Activated CD8-positive, alpha-beta memory T cell treated with anti-CD3 and anti-CD28 coated beads, Interleukin-2, amount 10 ng/mL, durations not matched to agents 7 days and 5 days (primary cell): ENCODE data around the gene PHPT1. TPM values are rescaled to one million over a fixed set of nuclear protein-coding genes. Genes with fewer than 3 reads are reported as not detected.
A peak's percentile ranks its signal among the peaks of the same experiment; 100 is the strongest.

ENCODE experiments used
- ATAC-seq: fragments of 150-1000 bp; cut with Tn5 transposase; one replicate; pipeline ENCODE4 v1.10.0; 2021; ENCODE audit warnings: moderate library complexity
- CTCF ChIA-PET: fragments of 350-600 bp; sonication (Branson Sonifier 250); formaldehyde crosslinking; loops from one replicate; lab custom pipeline; 2021; ENCODE audit warnings: antibody characterized with exemption; lab: Charles Lee
- DNase-seq: peaks from one replicate; pipeline ENCODE4 v3.0.0-alpha.2; 2020
- H3K27ac Mint-ChIP-seq: one replicate; pipeline ENCODE4 v1.8.0; 2021; ENCODE audit warnings: mild to moderate bottlenecking, mixed read lengths
- H3K27me3 Mint-ChIP-seq: one replicate; pipeline ENCODE4 v1.8.0; 2021; ENCODE audit warnings: mixed read lengths
- H3K36me3 Mint-ChIP-seq: one replicate; pipeline ENCODE4 v1.8.0; 2021; ENCODE audit warnings: mild to moderate bottlenecking, mixed read lengths
- H3K4me1 Mint-ChIP-seq: one replicate; pipeline ENCODE4 v1.8.0; 2021; ENCODE audit warnings: mixed read lengths
- H3K4me3 Mint-ChIP-seq: one replicate; pipeline ENCODE4 v1.8.0; 2021; ENCODE audit warnings: mild to moderate bottlenecking, moderate library complexity, mixed read lengths
- H3K9me3 Mint-ChIP-seq: one replicate; pipeline ENCODE4 v1.8.0; 2022; ENCODE audit warnings: low read depth, mixed read lengths
- microRNA-seq: library from miRNA; unstranded; fragments of <30 nt; microRNA quantifications from one replicate; pipeline ENCODE4 v1.2.0, GENCODE V29; 2022
- total RNA-seq, 2 experiments: library from RNA; stranded (reverse); gene quantifications; one replicate each; pipeline ENCODE4 v1.2.3, GENCODE V29; 2021

PHPT1 gene
- total RNA-seq, 2 experiments from 2014 or later: 96.8 to 116 TPM

- peak within 1 kb of the TSS; percentile 96 for H3K4me3 Mint-ChIP-seq
- peak; percentile 91 for ATAC-seq
- CTCF ChIA-PET: interaction anchor here (0.7 to 3.2 kb wide), 8 partner anchors 16 to 149 kb away, joined by 3 to 24 read pairs (median 5); partner anchors contain the start of genes AJM1, C8G and FBXW5
- peaks cover 12% of the 10 kb centered on the region for H3K36me3 Mint-ChIP-seq
- H3K9me3 Mint-ChIP-seq: no peaks in the 10 kb centered on the region
- H3K27me3 Mint-ChIP-seq: no peaks in the 10 kb centered on the region
- H3K27ac Mint-ChIP-seq: peak within 1 kb of the TSS; percentile 88
- H3K4me1 Mint-ChIP-seq: peaks cover 62% of the 10 kb centered on the region
- DNase-seq: peak; percentile 98
These were observed 36.9 kb downstream of the PHPT1 start, which contains the start of gene TRAF2 for GRCh38 chr9:136885950-136886578. Gene TRAF2, plus strand, starts transcription at chr9:136886516. Its CDS starts 12,225 bp downstream, at chr9:136898741.

- CTCF ChIA-PET: interaction anchor here (0.7 to 3.2 kb wide), 10 partner anchors 12 to 148 kb away, joined by 3 to 24 read pairs (median 5); partner anchors contain the start of genes AJM1, C8G and FBXW5
- H3K9me3 Mint-ChIP-seq: no peaks in the 10 kb centered on the region
- peak overlapping the region; percentile 88 for H3K27ac Mint-ChIP-seq
- H3K36me3 Mint-ChIP-seq: peaks cover 17% of the 10 kb centered on the region
- peak; percentile 31 for ATAC-seq
- DNase-seq: peak; percentile 65
- H3K27me3 Mint-ChIP-seq: no peaks in the 10 kb centered on the region
- H3K4me1 Mint-ChIP-seq: peaks cover 54% of the 10 kb centered on the region
- peak overlapping the region; percentile 96 for H3K4me3 Mint-ChIP-seq
These were observed 37.7 kb downstream of the PHPT1 start for GRCh38 chr9:136886610-136887597.

- CTCF ChIA-PET: interaction anchor here (0.6 to 1.9 kb wide), 3 partner anchors 11 to 187 kb away, joined by 3 to 11 read pairs (median 4); partner anchors contain the start of gene AJM1
- H3K4me3 Mint-ChIP-seq: peak overlapping the region; percentile 18
- peak overlapping the region; percentile 8 for H3K27ac Mint-ChIP-seq
- peaks cover 44% of the 10 kb centered on the region for H3K4me1 Mint-ChIP-seq
- DNase-seq (no peak), ATAC-seq (no peak)
- H3K36me3 Mint-ChIP-seq: peaks cover 22% of the 10 kb centered on the region
- H3K27me3 Mint-ChIP-seq: no peaks in the 10 kb centered on the region
- H3K9me3 Mint-ChIP-seq: no peaks in the 10 kb centered on the region
These were observed 39.2 kb downstream of the PHPT1 start for GRCh38 chr9:136888454-136888853.

GRCh38 chr9:136889858-136890257, 40.6 kb downstream of the PHPT1 start:
- H3K4me3 Mint-ChIP-seq: no peak overlapping the region
- H3K4me1 Mint-ChIP-seq: peaks cover 38% of the 10 kb centered on the region
- DNase-seq: no peak
- H3K27ac Mint-ChIP-seq: no peak overlapping the region
- H3K36me3 Mint-ChIP-seq: peaks cover 22% of the 10 kb centered on the region
- H3K27me3 Mint-ChIP-seq: no peaks in the 10 kb centered on the region
- no peaks in the 10 kb centered on the region for H3K9me3 Mint-ChIP-seq
- ATAC-seq: no peak
- CTCF ChIA-PET: no interaction called here

- no peak overlapping the region for H3K27ac Mint-ChIP-seq
- CTCF ChIA-PET: no interaction called here
- no peaks in the 10 kb centered on the region for H3K9me3 Mint-ChIP-seq
- ATAC-seq (no peak), DNase-seq (no peak)
- H3K36me3 Mint-ChIP-seq: peaks cover 26% of the 10 kb centered on the region
- H3K4me3 Mint-ChIP-seq: no peak overlapping the region
- H3K4me1 Mint-ChIP-seq: peaks cover 36% of the 10 kb centered on the region
- no peaks in the 10 kb centered on the region for H3K27me3 Mint-ChIP-seq
These were observed 41.5 kb downstream of the PHPT1 start for GRCh38 chr9:136890661-136891060.

GRCh38 chr9:136896027-136896426, 46.8 kb downstream of the PHPT1 start:
- no peak for ATAC-seq
- CTCF ChIA-PET: no interaction called here
- H3K4me3 Mint-ChIP-seq: no peak overlapping the region
- H3K27ac Mint-ChIP-seq: peak overlapping the region; percentile 56
- H3K36me3 Mint-ChIP-seq: peaks cover 29% of the 10 kb centered on the region
- H3K27me3 Mint-ChIP-seq: no peaks in the 10 kb centered on the region
- H3K4me1 Mint-ChIP-seq: peaks cover 29% of the 10 kb centered on the region
- DNase-seq: no peak
- H3K9me3 Mint-ChIP-seq: no peaks in the 10 kb centered on the region

- no peak for DNase-seq
- peak overlapping the region; percentile 36 for H3K27ac Mint-ChIP-seq
These were observed 49.4 kb downstream of the PHPT1 start for GRCh38 chr9:136898483-136899100.

GRCh38 chr9:136899196-136899595, 50.0 kb downstream of the PHPT1 start:
- Mint-ChIP-seq H3K36me3 (peaks cover 39% of the 10 kb centered on the region), H3K27ac (peak overlapping the region; percentile 76), H3K4me3 (no peak overlapping the region), H3K27me3 (no peaks in the 10 kb centered on the region), H3K4me1 (peaks cover 53% of the 10 kb centered on the region), H3K9me3 (no peaks in the 10 kb centered on the region)
- DNase-seq (no peak), ATAC-seq (no peak)
- CTCF ChIA-PET: interaction anchor here (0.9 kb wide), 2 partner anchors 12 to 136 kb away, joined by 4 read pairs; no protein-coding TSS in a partner anchor

More at GRCh38 chr9:136898483-136899100, 49.4 kb downstream of the PHPT1 start:
- Mint-ChIP-seq H3K9me3 (no peaks in the 10 kb centered on the region), H3K4me1 (peaks cover 51% of the 10 kb centered on the region), H3K36me3 (peaks cover 36% of the 10 kb centered on the region), H3K27me3 (no peaks in the 10 kb centered on the region), H3K4me3 (no peak overlapping the region)
- CTCF ChIA-PET: interaction anchor here (0.9 kb wide), 1 partner anchor 137 kb away, joined by 4 read pairs; no protein-coding TSS in a partner anchor
- no peak for ATAC-seq

GRCh38 chr9:136900556-136900955, 51.3 kb downstream of the PHPT1 start:
- CTCF ChIA-PET: interaction anchor here (0.8 to 2.0 kb wide), 2 partner anchors 12 to 168 kb away, joined by 3 to 6 read pairs; no protein-coding TSS in a partner anchor
- H3K4me1 Mint-ChIP-seq: peaks cover 50% of the 10 kb centered on the region
- H3K27me3 Mint-ChIP-seq: no peaks in the 10 kb centered on the region
- H3K9me3 Mint-ChIP-seq: no peaks in the 10 kb centered on the region
- no peak for ATAC-seq
- H3K27ac Mint-ChIP-seq: peak overlapping the region; percentile 90
- peaks cover 41% of the 10 kb centered on the region for H3K36me3 Mint-ChIP-seq
- H3K4me3 Mint-ChIP-seq: no peak overlapping the region
- DNase-seq: no peak

Small RNA genes within 50 kb of the gene (microRNA-seq; reads per million reads assigned to microRNA genes)
- gene MIR4292 (not detected), gene MIR4479 (9.8 reads per million, percentile 30 among the genes with 10 or more reads in this experiment)

Other genes with a start within 250 kb of the PHPT1 start
- gene EGFL7, start 186.5 kb upstream of the PHPT1 start, total RNA-seq: 1 to 10 TPM in 1 of 2 experiments, under 1 TPM in 1; 0.29 to 1.1 TPM
- 10 to 100 TPM; 16.9 to 20.5 TPM for gene AGPAT2, start 162.0 kb upstream of the PHPT1 start, total RNA-seq
- gene DIPK1B, start 136.8 kb upstream of the PHPT1 start, total RNA-seq: not detected
- gene LCN10, start 106.5 kb upstream of the PHPT1 start, total RNA-seq: under 1 TPM in 1 of 2 experiments, not detected in 1; 0.68 TPM
- gene LCN6, start 100.9 kb upstream of the PHPT1 start, total RNA-seq: not detected
- not detected for gene LCN8, start 91.2 kb upstream of the PHPT1 start, total RNA-seq
- gene LCN15, start 84.9 kb upstream of the PHPT1 start, total RNA-seq: not detected
- 10 to 100 TPM; 31.7 to 32.8 TPM for gene TMEM141, start 58.1 kb upstream of the PHPT1 start, total RNA-seq
- under 1 TPM; 0.26 to 0.91 TPM for gene CCDC183, start 53.1 kb upstream of the PHPT1 start, total RNA-seq
- gene RABL6, start 41.5 kb upstream of the PHPT1 start, total RNA-seq: 100 to 1,000 TPM; 113 to 123 TPM
- gene AJM1, start 6.9 kb upstream of the PHPT1 start, total RNA-seq: 1 to 10 TPM; 3.9 to 4.4 TPM
- gene MAMDC4, start 2.9 kb downstream of the PHPT1 start, total RNA-seq: 10 to 100 TPM; 13.4 to 15.5 TPM
- gene EDF1, start 16.9 kb downstream of the PHPT1 start, total RNA-seq: 100 to 1,000 TPM; 283 to 360 TPM
- 10 to 100 TPM; 58.4 to 67.6 TPM for gene TRAF2, start 37.1 kb downstream of the PHPT1 start, total RNA-seq
- 100 to 1,000 TPM; 106 to 107 TPM for gene FBXW5, start 95.3 kb downstream of the PHPT1 start, total RNA-seq
- gene C8G, start 95.8 kb downstream of the PHPT1 start, total RNA-seq: 1 to 10 TPM in 1 of 2 experiments, not detected in 1; 1.7 TPM
- gene LCN12, start 102.9 kb downstream of the PHPT1 start, total RNA-seq: 1 to 10 TPM in 1 of 2 experiments, under 1 TPM in 1; 0.68 to 1.2 TPM
- 1 to 10 TPM; 1.2 to 3.2 TPM for gene PTGDS, start 128.1 kb downstream of the PHPT1 start, total RNA-seq
- gene LCNL1, start 133.6 kb downstream of the PHPT1 start, total RNA-seq: under 1 TPM in 1 of 2 experiments, not detected in 1; 0.09 TPM
- 10 to 100 TPM; 68.6 to 94.8 TPM for gene PAXX, start 143.0 kb downstream of the PHPT1 start, total RNA-seq
- 1 to 10 TPM; 3.8 to 7.8 TPM for gene CLIC3, start 147.2 kb downstream of the PHPT1 start, total RNA-seq
- 10 to 100 TPM; 30.0 to 73.6 TPM for gene ABCA2, start 178.8 kb downstream of the PHPT1 start, total RNA-seq
- 1 to 10 TPM in 1 of 2 experiments, under 1 TPM in 1; 0.68 to 2.8 TPM for gene FUT7, start 182.7 kb downstream of the PHPT1 start, total RNA-seq
- gene NPDC1, start 196.8 kb downstream of the PHPT1 start, total RNA-seq: 10 to 100 TPM; 30.4 to 55.6 TPM
- gene ENTPD2, start 204.7 kb downstream of the PHPT1 start, total RNA-seq: not detected
- gene SAPCD2, start 221.1 kb downstream of the PHPT1 start, total RNA-seq: 10 to 100 TPM; 31.9 to 40.1 TPM
- 10 to 100 TPM; 32.6 to 35.3 TPM for gene UAP1L1, start 228.1 kb downstream of the PHPT1 start, total RNA-seq
- 10 to 100 TPM; 43.8 to 60.6 TPM for gene MAN1B1, start 237.6 kb downstream of the PHPT1 start, total RNA-seq